Thoracic aorta endothelial cell (primary cell): Measurements from ENCODE around the gene RNASEL. TPM values are rescaled to one million over a fixed set of nuclear protein-coding genes. Genes with fewer than 3 reads are reported as not detected.

Experiments used
- small RNA-seq: library from RNA; depleted of rRNA; stranded (forward); fragments of <200 nt; gene quantifications from one replicate; pipeline ENCODE3, GENCODE V24; 2012
- total RNA-seq: library from RNA; depleted of rRNA; stranded (reverse); fragments of >200 nt; gene quantifications from 2 replicates; pipeline ENCODE4 v1.2.3, GENCODE V29; 2012

RNASEL gene, protein sequence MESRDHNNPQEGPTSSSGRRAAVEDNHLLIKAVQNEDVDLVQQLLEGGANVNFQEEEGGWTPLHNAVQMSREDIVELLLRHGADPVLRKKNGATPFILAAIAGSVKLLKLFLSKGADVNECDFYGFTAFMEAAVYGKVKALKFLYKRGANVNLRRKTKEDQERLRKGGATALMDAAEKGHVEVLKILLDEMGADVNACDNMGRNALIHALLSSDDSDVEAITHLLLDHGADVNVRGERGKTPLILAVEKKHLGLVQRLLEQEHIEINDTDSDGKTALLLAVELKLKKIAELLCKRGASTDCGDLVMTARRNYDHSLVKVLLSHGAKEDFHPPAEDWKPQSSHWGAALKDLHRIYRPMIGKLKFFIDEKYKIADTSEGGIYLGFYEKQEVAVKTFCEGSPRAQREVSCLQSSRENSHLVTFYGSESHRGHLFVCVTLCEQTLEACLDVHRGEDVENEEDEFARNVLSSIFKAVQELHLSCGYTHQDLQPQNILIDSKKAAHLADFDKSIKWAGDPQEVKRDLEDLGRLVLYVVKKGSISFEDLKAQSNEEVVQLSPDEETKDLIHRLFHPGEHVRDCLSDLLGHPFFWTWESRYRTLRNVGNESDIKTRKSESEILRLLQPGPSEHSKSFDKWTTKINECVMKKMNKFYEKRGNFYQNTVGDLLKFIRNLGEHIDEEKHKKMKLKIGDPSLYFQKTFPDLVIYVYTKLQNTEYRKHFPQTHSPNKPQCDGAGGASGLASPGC
- 2.2 and 2.8 TPM in 2 replicates for total RNA-seq

GRCh38 chr1:182588500-182589396 is at the start of gene RNASEL:
Gene RNASEL, minus strand, starts transcription at chr1:182589256. Its CDS starts 2,450 bp downstream, at chr1:182586806.

GRCh38 chr1:182604175-182605164 is 15.4 kb upstream of the RNASEL start, which contains the start of gene RGS16:
Gene RGS16, minus strand, starts transcription at chr1:182604389. Its CDS starts 130 bp downstream, at chr1:182604259.

Small RNA genes within 50 kb of the gene (small RNA-seq; reads per million reads assigned to genes)
- gene RF00017, result not detected

Other genes with a start within 250 kb of the RNASEL start
- gene GLUL, start 197.5 kb downstream of the RNASEL start, total RNA-seq, result 181 and 274 TPM in 2 replicates
- not detected in 2 replicates for gene TEDDM1, start 188.6 kb downstream of the RNASEL start, total RNA-seq
- not detected in 2 replicates for gene RGSL1, start 139.1 kb downstream of the RNASEL start, total RNA-seq
- 0.13 TPM in 1 of 2 replicates, not detected in the other for gene RGS16, start 15.1 kb upstream of the RNASEL start, total RNA-seq
- gene RGS8, start 95.3 kb upstream of the RNASEL start, total RNA-seq, result not detected in 2 replicates
- 1.3 and 1.7 TPM in 2 replicates for gene NPL, start 200.5 kb upstream of the RNASEL start, total RNA-seq